Esophagus muscularis mucosa (tissue), 4 donors: Measurements from ENCODE around the gene UBE2G1. TPM values are rescaled to one million over a fixed set of nuclear protein-coding genes. Genes with fewer than 3 reads are reported as not detected.

Source experiments
- DNase-seq: peaks from one replicate; pipeline ENCODE4 v3.0.0-alpha.2; 2017; ENCODE audit errors: extremely low spot score
- H3K27ac ChIP-seq, 4 donors: fragments of 200-600 bp; sonication (generic); replicated peaks in 1 of 4; 1 replicate in 3 of 4; 2 replicates in 1 of 4; pipeline ENCODE4 v1.5.1; 2016 to 2019; ENCODE audit warnings: mild to moderate bottlenecking in 1 of 4
- H3K27me3 ChIP-seq, 4 donors: fragments of 200-600 bp; sonication (generic); one replicate each; pipeline versions ENCODE4 v1.5.1 to v1.6.0; 2016 to 2019
- H3K36me3 ChIP-seq, 4 donors: fragments of 200-600 bp; sonication (generic); one replicate each; pipeline ENCODE4 v1.5.1; 2016 to 2019
- H3K4me1 ChIP-seq, 4 donors: fragments of 200-600 bp; sonication (generic); one replicate each; pipeline ENCODE4 v1.5.1; 2016 to 2019
- H3K4me3 ChIP-seq, 4 donors: fragments of 200-600 bp; sonication (generic); 1 replicate in 2 of 4; 2 replicates in 2 of 4; pipeline ENCODE4 v1.5.1; 2016 to 2019; ENCODE audit warnings: mild to moderate bottlenecking in 4 of 4, moderate library complexity in 1 of 4
- H3K9me3 ChIP-seq, 4 donors: fragments of 200-600 bp; sonication (generic); 1 replicate in 3 of 4; 2 replicates in 1 of 4; pipeline ENCODE4 v1.5.1; 2016 to 2019
- EP300 ChIP-seq: sonication (generic); formaldehyde crosslinking; IDR thresholded peaks from one replicate; pipeline ENCODE4 v1.6.1; 2017; ENCODE audit warnings: antibody characterized with exemption
- POLR2A ChIP-seq: fragments of 450-650 bp; IDR thresholded peaks from one replicate; pipeline ENCODE4 v1.6.1; 2017; ENCODE audit warnings: antibody characterized with exemption, moderate library complexity, mild to moderate bottlenecking, low read depth
- POLR2AphosphoS5 ChIP-seq, 2 donors: sonication (generic); formaldehyde crosslinking; IDR thresholded peaks; one replicate each; pipeline ENCODE4 v1.6.1; 2017; ENCODE audit warnings: antibody characterized with exemption in 2 of 2
- WGBS: methylation state at CpG from one replicate; pipeline ENCODE4 v1.1.5; 2018; 5-methylcytosine and 5-hydroxymethylcytosine counted together
- intact Hi-C: fragments of 100-400 bp; cut with DNase I; formaldehyde crosslinking; loops from one replicate; pipeline ENCODE4 v1.15.1; 2023
- total RNA-seq, 4 donors: library from RNA; depleted of rRNA; stranded (reverse); fragments of >200 nt; gene quantifications; one replicate each; pipeline versions ENCODE4 v1.1.0 to v1.2.1, GENCODE V29; 2016
- TF ChIP-seq, protein P1 (sequence below), 3 experiments: fragments of 200-600 bp in 2 of 3; fragments of 450-650 bp in 1 of 3; sonication (generic) in 2 of 3; IDR thresholded peaks; one replicate each; pipeline ENCODE4 v1.5.1; 2017 to 2019; ENCODE audit warnings: antibody characterized with exemption in 3 of 3, mild to moderate bottlenecking in 2 of 3, moderate library complexity in 1 of 3

Gene UBE2G1
- total RNA-seq, 4 donors from 2014 or later = 53.7 to 84.3 (median 61.2) TPM

DNA sequence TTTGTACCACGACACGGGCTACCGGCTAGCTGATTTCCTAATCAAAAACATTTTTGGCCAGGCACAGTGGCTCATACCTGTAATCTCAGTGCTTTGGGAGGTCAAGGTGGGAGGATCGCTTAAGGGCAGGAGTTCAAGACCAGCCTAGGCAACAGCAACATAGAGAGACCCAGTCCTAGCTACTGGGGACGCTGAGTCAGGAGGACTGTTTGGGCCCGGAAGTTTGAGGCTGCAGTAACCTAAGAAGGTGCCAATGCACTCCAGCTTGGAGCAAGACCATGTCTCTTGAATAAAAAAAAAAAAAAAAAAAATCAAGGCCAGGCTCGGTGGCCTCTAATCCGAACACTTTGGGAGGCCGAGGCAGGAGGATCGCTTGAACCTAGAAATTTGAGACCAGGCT is 49.8 kb downstream of the UBE2G1 start:
- Histone ChIP-seq H3K27ac (peak overlapping the region in 3 of 4 donors; percentile 45 to 65 (median 48)), H3K36me3 (no peaks in the 10 kb centered on the region), H3K9me3 (no peaks in the 10 kb centered on the region), H3K4me1 (peaks cover 47 to 82% (median 68%) of the 10 kb centered on the region in 4 donors), H3K27me3 (no peaks in the 10 kb centered on the region), H3K4me3 (no peak overlapping the region)
- intact Hi-C loops = loop anchor here (5.0 kb wide), 1 partner anchor 46 kb away; no protein-coding TSS in a partner anchor
- no peak for DNase-seq
- TF ChIP-seq, protein P1, sequence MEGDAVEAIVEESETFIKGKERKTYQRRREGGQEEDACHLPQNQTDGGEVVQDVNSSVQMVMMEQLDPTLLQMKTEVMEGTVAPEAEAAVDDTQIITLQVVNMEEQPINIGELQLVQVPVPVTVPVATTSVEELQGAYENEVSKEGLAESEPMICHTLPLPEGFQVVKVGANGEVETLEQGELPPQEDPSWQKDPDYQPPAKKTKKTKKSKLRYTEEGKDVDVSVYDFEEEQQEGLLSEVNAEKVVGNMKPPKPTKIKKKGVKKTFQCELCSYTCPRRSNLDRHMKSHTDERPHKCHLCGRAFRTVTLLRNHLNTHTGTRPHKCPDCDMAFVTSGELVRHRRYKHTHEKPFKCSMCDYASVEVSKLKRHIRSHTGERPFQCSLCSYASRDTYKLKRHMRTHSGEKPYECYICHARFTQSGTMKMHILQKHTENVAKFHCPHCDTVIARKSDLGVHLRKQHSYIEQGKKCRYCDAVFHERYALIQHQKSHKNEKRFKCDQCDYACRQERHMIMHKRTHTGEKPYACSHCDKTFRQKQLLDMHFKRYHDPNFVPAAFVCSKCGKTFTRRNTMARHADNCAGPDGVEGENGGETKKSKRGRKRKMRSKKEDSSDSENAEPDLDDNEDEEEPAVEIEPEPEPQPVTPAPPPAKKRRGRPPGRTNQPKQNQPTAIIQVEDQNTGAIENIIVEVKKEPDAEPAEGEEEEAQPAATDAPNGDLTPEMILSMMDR (IDR thresholded peaks at IDR 0.05) = no peak
- no peak for TF ChIP-seq EP300
- no peak for TF ChIP-seq POLR2AphosphoS5 (IDR thresholded peaks at IDR 0.05)
- TF ChIP-seq POLR2A = no peak
- WGBS = 94% methylated on average over 10 of the region's 10 CpGs

DNA sequence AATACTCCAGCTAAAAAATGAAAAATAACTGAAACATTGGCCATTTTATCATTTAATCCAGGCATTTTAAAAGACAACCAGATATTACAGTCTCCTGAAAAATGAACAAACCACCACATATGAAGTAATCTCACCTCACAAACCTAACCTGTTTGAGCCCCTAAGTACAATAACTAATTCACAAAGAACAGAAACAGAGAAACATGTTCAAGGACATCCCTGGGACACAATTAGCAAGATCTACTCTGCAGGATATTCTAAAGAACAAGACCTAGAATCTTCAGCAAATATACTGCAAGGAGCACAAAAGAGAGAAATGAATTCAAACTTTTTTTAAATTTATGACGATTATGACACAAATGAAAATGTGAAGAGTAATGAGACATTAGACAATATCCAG is 51.9 kb downstream of the UBE2G1 start:
- peaks cover 66 to 91% (median 84%) of the 10 kb centered on the region in 4 donors for H3K4me1 ChIP-seq
- 67% methylated on average over 1 of the region's 1 CpG for WGBS
- H3K9me3 ChIP-seq = no peaks in the 10 kb centered on the region
- no peaks in the 10 kb centered on the region for H3K27me3 ChIP-seq
- no peak overlapping the region for H3K4me3 ChIP-seq
- H3K36me3 ChIP-seq = no peaks in the 10 kb centered on the region
- DNase-seq = no peak
- no peak for TF ChIP-seq EP300
- no peak for TF ChIP-seq POLR2A
- TF ChIP-seq, protein P1 (IDR thresholded peaks at IDR 0.05) = no peak
- no peak for TF ChIP-seq POLR2AphosphoS5 (IDR thresholded peaks at IDR 0.05)
- intact Hi-C loops = loop anchor here (5.0 kb wide), 1 partner anchor 48 kb away; no protein-coding TSS in a partner anchor
- no peak overlapping the region for H3K27ac ChIP-seq

DNA sequence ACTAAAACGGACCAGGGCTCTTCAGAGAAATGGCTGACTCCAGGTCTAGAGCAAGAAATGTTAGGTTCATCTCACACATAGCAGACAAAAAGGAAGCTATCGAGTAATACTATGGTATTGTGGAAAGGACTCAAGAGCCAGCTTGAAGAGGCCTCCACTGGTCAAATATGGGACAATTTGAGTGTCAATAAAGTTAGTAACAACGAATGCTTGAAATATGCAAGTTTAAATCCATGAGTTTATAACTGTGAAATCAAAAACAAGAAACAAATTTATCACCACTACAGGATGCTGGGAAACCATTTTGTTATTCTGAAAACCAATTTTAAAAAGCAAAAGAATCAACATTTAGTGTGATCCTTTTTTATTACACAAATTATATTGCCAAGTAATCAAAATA is 52.3 kb downstream of the UBE2G1 start:
- peak overlapping the region in 2 of 4 donors; percentile 4 to 24 for H3K27ac ChIP-seq
- H3K27me3 ChIP-seq = no peaks in the 10 kb centered on the region
- peaks cover 70 to 93% (median 86%) of the 10 kb centered on the region in 4 donors for H3K4me1 ChIP-seq
- H3K4me3 ChIP-seq = no peak overlapping the region
- no peaks in the 10 kb centered on the region for H3K9me3 ChIP-seq
- no peak for DNase-seq
- intact Hi-C loops = no loop called here
- WGBS = 74% methylated on average over 3 of the region's 3 CpGs
- TF ChIP-seq, protein P1 (IDR thresholded peaks at IDR 0.05) = no peak
- TF ChIP-seq POLR2A (no peak), EP300 (no peak), POLR2AphosphoS5 (IDR thresholded peaks at IDR 0.05) (no peak)
- no peaks in the 10 kb centered on the region for H3K36me3 ChIP-seq

GRCh38 chr17:4313221-4314114 is 53.0 kb downstream of the UBE2G1 start:
- Histone ChIP-seq H3K4me3 (peak overlapping the region in 1 of 4 donors; percentile 8), H3K27ac (peak overlapping the region in 3 of 4 donors; percentile 24 to 54 (median 41))
- TF ChIP-seq EP300 = no peak
- TF ChIP-seq, protein P1 (IDR thresholded peaks at IDR 0.05) = no peak
- no peak for TF ChIP-seq POLR2A
- TF ChIP-seq POLR2AphosphoS5 (IDR thresholded peaks at IDR 0.05) = no peak

More at GRCh38 chr17:4313221-4314114, 53.0 kb downstream of the UBE2G1 start:
- Histone ChIP-seq H3K9me3 (no peaks in the 10 kb centered on the region), H3K4me1 (peaks cover 72 to 93% (median 86%) of the 10 kb centered on the region in 4 donors), H3K36me3 (no peaks in the 10 kb centered on the region), H3K27me3 (no peaks in the 10 kb centered on the region)
- no peak for DNase-seq
- 67% methylated on average over 7 of the region's 7 CpGs for WGBS
- intact Hi-C loops = no loop called here
